ENCODE results near the gene DNAJC3. TPM values are rescaled to one million over a fixed set of nuclear protein-coding genes. Genes with fewer than 3 reads are reported as not detected.
A peak's percentile ranks its signal among the peaks of the same experiment; 100 is the strongest.

The DNAJC3 gene
- total and polyA plus RNA-seq, 9 of the 15 experiments (the other 6 are each of a cell fraction or from before 2014, with no cell fraction given): 7.8 to 21.8 (median 10.4) TPM

DNA sequence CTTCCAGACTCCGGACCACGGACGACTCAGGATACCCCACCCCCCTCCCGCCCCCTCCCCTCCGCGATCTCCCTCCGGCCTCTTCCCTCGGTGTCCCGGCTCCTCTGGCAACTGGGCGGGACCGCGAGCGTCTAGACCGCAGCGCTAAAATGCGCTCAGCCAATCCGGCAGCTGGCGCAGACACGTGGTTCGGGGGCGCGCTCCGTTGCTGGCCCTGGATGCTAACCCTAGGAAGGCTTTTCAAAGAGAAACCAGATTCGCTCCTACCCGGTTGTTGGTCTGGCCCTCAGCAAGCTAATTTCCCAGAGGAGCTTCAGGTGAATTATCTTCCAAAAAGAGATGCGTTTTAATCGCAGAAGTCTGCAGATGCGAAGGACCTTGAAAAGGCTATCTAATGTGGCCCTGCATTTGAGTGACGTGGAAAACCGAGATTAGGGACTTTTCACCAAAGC, 32.3 kb upstream of the DNAJC3 start, which contains the start of gene DZIP1:
Gene DZIP1, minus strand, starts transcription at position 106 of the 452 bp plus-strand sequence. CDS start 2,677 bp downstream, outside the sequence.
- FAIRE-seq (no peak), DNase-seq (ENCODE audit: extremely low read depth in 1 of 4, low spot score in 3 of 4) (peak in 1 of 4 experiments; percentile 11), ATAC-seq (0 out of 3 replicates have a peak, but pooled peaks have one; percentile 42)
- in situ Hi-C loops (cut with MboI) (no loop called here), intact Hi-C loops (cut with micrococcal nuclease) (no loop called here)
- ChIA-PET POLR2A (no interaction called here), CTCF (ENCODE audit: low intra/inter-chr PET ratio) (no interaction called here)
- no peak within 1 kb of the TSS for H3K4me3 ChIP-seq
- peaks cover 13 to 24% of the 10 kb centered on the region in 2 experiments for H3K27me3 ChIP-seq (ENCODE audit: control insufficient read depth in 2 of 2, insufficient read depth in 2 of 2, low read length in 2 of 2)
- no peaks in the 10 kb centered on the region for H3K9me3 ChIP-seq (replicated peaks; ENCODE audit: control insufficient read depth, insufficient read depth, low read depth, low read length)
- H2AFZ ChIP-seq (ENCODE audit: low read depth, low read length): no peak within 1 kb of the TSS
- H3K36me3 ChIP-seq (ENCODE audit: control insufficient read depth, insufficient read depth, low read length): no peaks in the 10 kb centered on the region
- WGBS (ENCODE audit: insufficient coverage, low coverage, missing lambda C conversion rate): 21% methylated on average over 14 of the region's 30 CpGs
- no peaks in the 10 kb centered on the region for H4K20me1 ChIP-seq (replicated peaks; ENCODE audit: control insufficient read depth, insufficient read depth, low read length)
- no peak within 1 kb of the TSS for H3K27ac ChIP-seq (ENCODE audit: extremely low read depth, low read depth, low read length)
- H3K9me1 ChIP-seq (ENCODE audit: control insufficient read depth, insufficient read depth, low read length): no peaks in the 10 kb centered on the region
- no TSS peak for BruUV-seq (replicated peaks)
- no peak within 1 kb of the TSS for H3K4me2 ChIP-seq (ENCODE audit: insufficient read depth, low read length)
- no peaks in the 10 kb centered on the region for H3K79me2 ChIP-seq (ENCODE audit: control insufficient read depth, insufficient read depth, low read length)
- TF ChIP-seq, protein P1, sequence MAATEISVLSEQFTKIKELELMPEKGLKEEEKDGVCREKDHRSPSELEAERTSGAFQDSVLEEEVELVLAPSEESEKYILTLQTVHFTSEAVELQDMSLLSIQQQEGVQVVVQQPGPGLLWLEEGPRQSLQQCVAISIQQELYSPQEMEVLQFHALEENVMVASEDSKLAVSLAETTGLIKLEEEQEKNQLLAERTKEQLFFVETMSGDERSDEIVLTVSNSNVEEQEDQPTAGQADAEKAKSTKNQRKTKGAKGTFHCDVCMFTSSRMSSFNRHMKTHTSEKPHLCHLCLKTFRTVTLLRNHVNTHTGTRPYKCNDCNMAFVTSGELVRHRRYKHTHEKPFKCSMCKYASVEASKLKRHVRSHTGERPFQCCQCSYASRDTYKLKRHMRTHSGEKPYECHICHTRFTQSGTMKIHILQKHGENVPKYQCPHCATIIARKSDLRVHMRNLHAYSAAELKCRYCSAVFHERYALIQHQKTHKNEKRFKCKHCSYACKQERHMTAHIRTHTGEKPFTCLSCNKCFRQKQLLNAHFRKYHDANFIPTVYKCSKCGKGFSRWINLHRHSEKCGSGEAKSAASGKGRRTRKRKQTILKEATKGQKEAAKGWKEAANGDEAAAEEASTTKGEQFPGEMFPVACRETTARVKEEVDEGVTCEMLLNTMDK (IDR thresholded peaks at IDR 0.05; ENCODE audit: borderline replicate concordance, insufficient read depth, low read depth, low read length, poor library complexity, severe bottlenecking): no peak
- peaks cover 0 to 17% of the 10 kb centered on the region in 2 experiments; a peak in 2 of 5 replicates for H3K4me1 ChIP-seq (replicated peaks in 1 of 2; ENCODE audit: control insufficient read depth in 2 of 2, insufficient read depth in 2 of 2, low read length in 2 of 2)
- H3K9ac ChIP-seq (ENCODE audit: insufficient read depth in 1 of 2, low read depth in 2 of 2, low read length in 2 of 2): no peak within 1 kb of the TSS

DNA sequence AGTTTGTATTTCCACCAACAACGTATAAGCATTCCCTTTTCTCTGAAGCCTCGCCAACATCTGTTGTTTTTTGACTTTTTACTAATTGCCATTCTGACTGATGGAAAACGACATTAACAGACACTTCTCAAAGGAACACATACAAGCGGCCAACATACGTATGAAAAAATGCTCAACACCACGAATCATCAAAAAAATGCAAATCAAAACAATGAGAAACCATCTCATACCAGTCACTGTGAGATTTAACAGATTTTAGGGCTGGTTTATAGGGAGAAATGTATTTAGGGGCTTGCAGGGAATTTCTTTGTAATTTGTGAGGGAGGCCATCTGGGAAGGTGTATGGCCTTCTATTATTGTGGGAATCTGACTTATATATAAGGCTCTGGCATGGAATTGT, 29.6 kb upstream of the DNAJC3 start:
- Histone ChIP-seq H3K4me3 (no peak overlapping the region), H3K36me3 (ENCODE audit: control insufficient read depth, insufficient read depth, low read length) (no peaks in the 10 kb centered on the region), H3K27me3 (ENCODE audit: control insufficient read depth in 2 of 2, insufficient read depth in 2 of 2, low read length in 2 of 2) (peaks cover 6 to 14% of the 10 kb centered on the region in 2 experiments; a peak in 3 of 5 replicates), H3K9me3 (replicated peaks; ENCODE audit: control insufficient read depth, insufficient read depth, low read depth, low read length) (no peaks in the 10 kb centered on the region), H3K4me2 (ENCODE audit: insufficient read depth, low read length) (no peak overlapping the region), H3K27ac (ENCODE audit: extremely low read depth, low read depth, low read length) (no peak overlapping the region), H3K9ac (ENCODE audit: insufficient read depth in 1 of 2, low read depth in 2 of 2, low read length in 2 of 2) (no peak overlapping the region), H2AFZ (ENCODE audit: low read depth, low read length) (no peak overlapping the region), H3K79me2 (ENCODE audit: control insufficient read depth, insufficient read depth, low read length) (no peaks in the 10 kb centered on the region), H3K4me1 (replicated peaks in 1 of 2; ENCODE audit: control insufficient read depth in 2 of 2, insufficient read depth in 2 of 2, low read length in 2 of 2) (peaks cover 0 to 8% of the 10 kb centered on the region in 2 experiments; a peak in 2 of 5 replicates), H4K20me1 (replicated peaks; ENCODE audit: control insufficient read depth, insufficient read depth, low read length) (no peaks in the 10 kb centered on the region), H3K9me1 (ENCODE audit: control insufficient read depth, insufficient read depth, low read length) (no peaks in the 10 kb centered on the region)
- 0% methylated on average over 6 of the region's 6 CpGs for WGBS (ENCODE audit: insufficient coverage, low coverage, missing lambda C conversion rate)
- DNase-seq (ENCODE audit: extremely low read depth in 1 of 4, low spot score in 3 of 4): no peak
- BruUV-seq (replicated peaks): no TSS peak
- intact Hi-C loops (cut with micrococcal nuclease) (no loop called here), in situ Hi-C loops (cut with MboI) (no loop called here)
- no peak for FAIRE-seq
- POLR2A ChIA-PET: no interaction called here
- no peak for TF ChIP-seq MED1 (CRISPR knock-in tag; IDR thresholded peaks at IDR 0.05; ENCODE audit: borderline replicate concordance)
- no peak for TF ChIP-seq HIVEP1 (CRISPR knock-in tag; IDR thresholded peaks at IDR 0.05)
- TF ChIP-seq BACH1 (tag; IDR thresholded peaks at IDR 0.05): no peak
- TF ChIP-seq BHLHE40 (IDR thresholded peaks at IDR 0.05; ENCODE audit: low read length): no peak
- no peak for TF ChIP-seq GTF2A2 (tag; IDR thresholded peaks at IDR 0.05)
- no peak for TF ChIP-seq JUND (IDR thresholded peaks at IDR 0.05; ENCODE audit: borderline replicate concordance, low read depth, low read length)
- TF ChIP-seq JUND (tag; IDR thresholded peaks at IDR 0.05; ENCODE audit: borderline replicate concordance, low read depth, low read length): no peak
- TF ChIP-seq STAT5A (IDR thresholded peaks at IDR 0.05; ENCODE audit: borderline replicate concordance, low read length): no peak
- TF ChIP-seq DACH1 (IDR thresholded peaks at IDR 0.05; ENCODE audit: partially characterized antibody): no peak
- TF ChIP-seq MYBL2 (IDR thresholded peaks at IDR 0.05; ENCODE audit: low read depth): no peak
- TF ChIP-seq MYBL2 (CRISPR knock-in tag; IDR thresholded peaks at IDR 0.05; ENCODE audit: borderline replicate concordance): no peak
- no peak for TF ChIP-seq CCAR2 (IDR thresholded peaks at IDR 0.05; ENCODE audit: low read depth, low read length)
- ATAC-seq: no peak
- CTCF ChIA-PET (ENCODE audit: low intra/inter-chr PET ratio): no interaction called here

Data from K562 (cell line).